Hematopoietic multipotent progenitor cell (in vitro differentiated cells): ENCODE results near the gene ASIC4. TPM values are rescaled to one million over a fixed set of nuclear protein-coding genes. Genes with fewer than 3 reads are reported as not detected.

ENCODE experiments used
- DNase-seq, 3 donors: peaks; one replicate each; pipeline ENCODE4 v3.0.0-alpha.2; 2011 to 2015; ENCODE audit warnings: low read depth in 2 of 3, low spot score in 2 of 3
- total RNA-seq: library from RNA; depleted of rRNA; stranded (reverse); fragments of >200 nt; gene quantifications from one replicate; pipeline ENCODE4 v1.2.3, GENCODE V29; 2012

Gene ASIC4
- total RNA-seq, 1 donor = 0.27 TPM

GRCh38 chr2:219478916-219479315 lies 35.4 kb upstream of the ASIC4 start:
- DNase-seq = no peak

- DNase-seq = no peak
Measured at GRCh38 chr2:219480004-219480403, 34.3 kb upstream of the ASIC4 start.

- no peak for DNase-seq
Measured at GRCh38 chr2:219482674-219483405, 31.4 kb upstream of the ASIC4 start.

GRCh38 chr2:219483451-219484342 lies 30.6 kb upstream of the ASIC4 start:
- no peak for DNase-seq

GRCh38 chr2:219484343-219485200 lies 29.7 kb upstream of the ASIC4 start:
- no peak for DNase-seq

- DNase-seq = no peak
Measured at GRCh38 chr2:219485201-219485580, 29.1 kb upstream of the ASIC4 start.

GRCh38 chr2:219486380-219486959 lies 27.8 kb upstream of the ASIC4 start:
- DNase-seq = no peak

- DNase-seq = no peak
Measured at GRCh38 chr2:219488149-219488843, 26.0 kb upstream of the ASIC4 start.

GRCh38 chr2:219488844-219489194 lies 25.5 kb upstream of the ASIC4 start:
- no peak for DNase-seq

GRCh38 chr2:219489315-219489714 lies 25.0 kb upstream of the ASIC4 start:
- DNase-seq = no peak

- DNase-seq = no peak
Measured at GRCh38 chr2:219490186-219490585, 24.1 kb upstream of the ASIC4 start.

- DNase-seq = no peak
Measured at GRCh38 chr2:219490600-219491130, 23.6 kb upstream of the ASIC4 start.

- no peak for DNase-seq
Measured at GRCh38 chr2:219491278-219491963, 22.9 kb upstream of the ASIC4 start.

GRCh38 chr2:219492575-219492974 lies 21.7 kb upstream of the ASIC4 start:
- no peak for DNase-seq

- DNase-seq = no peak
Measured at GRCh38 chr2:219493086-219493485, 21.2 kb upstream of the ASIC4 start.

- DNase-seq = no peak
Measured at GRCh38 chr2:219494952-219495530, 19.2 kb upstream of the ASIC4 start.

- DNase-seq = peak in 2 of 3 donors; percentile 75 to 84
Measured at GRCh38 chr2:219495531-219496122, 18.7 kb upstream of the ASIC4 start.

- DNase-seq = no peak
Measured at GRCh38 chr2:219496247-219496824, 17.9 kb upstream of the ASIC4 start.
